ENCODE data around the gene FOXJ3.

Gene FOXJ3

GRCh38 chr1:42183210-42183956 is 151.7 kb downstream of the FOXJ3 start:
- DNase-seq = no peak

GRCh38 chr1:42181687-42182086 is 153.3 kb downstream of the FOXJ3 start:
- no peak for DNase-seq

GRCh38 chr1:42179900-42180329 is 155.1 kb downstream of the FOXJ3 start:
- DNase-seq = no peak

GRCh38 chr1:42179275-42179674 is 155.8 kb downstream of the FOXJ3 start:
- DNase-seq = no peak

GRCh38 chr1:42178249-42178648 is 156.8 kb downstream of the FOXJ3 start:
- DNase-seq = no peak

- DNase-seq = no peak
Observed at GRCh38 chr1:42177541-42177981, 157.5 kb downstream of the FOXJ3 start.

- DNase-seq = no peak
Observed at GRCh38 chr1:42176902-42177519, 158.0 kb downstream of the FOXJ3 start.

GRCh38 chr1:42175314-42176054 is 159.6 kb downstream of the FOXJ3 start:
- no peak for DNase-seq

GRCh38 chr1:42173961-42174735 is 160.9 kb downstream of the FOXJ3 start:
- DNase-seq = no peak

- DNase-seq = no peak
Observed at GRCh38 chr1:42173155-42173933, 161.7 kb downstream of the FOXJ3 start.

- no peak for DNase-seq
Observed at GRCh38 chr1:42172381-42173133, 162.5 kb downstream of the FOXJ3 start.

- no peak for DNase-seq
Observed at GRCh38 chr1:42171679-42172266, 163.3 kb downstream of the FOXJ3 start.

GRCh38 chr1:42170779-42171621 is 164.0 kb downstream of the FOXJ3 start:
- no peak for DNase-seq

- DNase-seq = no peak
Observed at GRCh38 chr1:42168763-42169162, 166.3 kb downstream of the FOXJ3 start.

- DNase-seq = no peak
Observed at GRCh38 chr1:42168391-42168670, 166.7 kb downstream of the FOXJ3 start.

- no peak for DNase-seq
Observed at GRCh38 chr1:42167611-42168390, 167.2 kb downstream of the FOXJ3 start.

- no peak for DNase-seq
Observed at GRCh38 chr1:42165511-42166210, 169.4 kb downstream of the FOXJ3 start.

- DNase-seq = no peak
Observed at GRCh38 chr1:42164551-42165420, 170.2 kb downstream of the FOXJ3 start, which contains the start of gene GUCA2A. Gene GUCA2A (minus strand): TSS chr1:42164745. CDS start chr1:42164712, 33 bp downstream.

Data from GF-D8 (cell line).